Measurements from ENCODE around the gene NRXN2.

NRXN2 gene

DNA sequence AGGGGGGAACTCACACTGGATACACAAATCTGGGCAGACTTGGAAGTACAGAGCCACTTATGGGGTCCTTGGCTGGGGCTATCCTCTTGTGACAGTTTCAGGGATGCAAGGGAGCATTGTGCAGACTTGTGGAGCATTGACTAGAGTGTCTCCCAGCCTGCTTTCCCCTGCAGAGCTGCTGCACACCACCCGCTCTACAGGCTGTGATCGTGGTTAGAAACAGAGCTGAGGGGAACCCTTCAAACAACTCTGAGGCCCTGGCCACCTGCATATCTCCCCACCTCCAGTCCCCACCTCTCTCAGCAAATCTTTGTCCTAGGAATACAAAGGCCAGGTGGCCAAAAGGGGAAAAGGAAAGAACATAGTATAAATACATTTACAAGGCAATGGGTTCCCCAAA, 64.7 kb downstream of the NRXN2 start:
- Mint-ChIP-seq H3K27me3 (ENCODE audit: low read depth) (no peaks in the 10 kb centered on the region), H3K9me3 (no peaks in the 10 kb centered on the region), H3K27ac (no peak overlapping the region), H3K36me3 (ENCODE audit: low read depth) (no peaks in the 10 kb centered on the region), H3K4me1 (ENCODE audit: low read depth) (peaks cover 2% of the 10 kb centered on the region), H3K4me3 (no peak overlapping the region)

DNA sequence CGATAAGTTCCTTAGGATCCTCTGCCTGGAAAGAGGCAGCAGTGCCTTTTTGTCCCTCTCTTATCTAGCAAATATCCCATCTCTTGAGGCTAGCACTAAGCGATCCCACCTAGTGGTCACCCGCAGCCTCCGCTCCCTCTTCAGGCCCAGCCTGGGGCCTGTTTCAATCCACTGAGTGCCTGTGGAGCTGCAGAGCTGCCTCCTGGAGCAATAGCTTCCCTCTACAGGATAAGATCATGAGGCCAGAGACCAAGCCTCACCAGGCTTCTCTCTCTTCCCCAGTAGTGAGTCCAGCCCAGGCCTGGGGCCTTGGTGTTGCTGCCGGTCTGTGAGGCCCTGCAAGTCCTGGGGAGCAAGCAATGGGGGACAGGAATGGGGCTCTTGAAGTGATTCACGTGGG, 66.1 kb downstream of the NRXN2 start:
- Mint-ChIP-seq H3K4me3 (no peak overlapping the region), H3K4me1 (ENCODE audit: low read depth) (peaks cover 2% of the 10 kb centered on the region), H3K27ac (no peak overlapping the region), H3K36me3 (ENCODE audit: low read depth) (no peaks in the 10 kb centered on the region), H3K27me3 (ENCODE audit: low read depth) (peaks cover 3% of the 10 kb centered on the region), H3K9me3 (no peaks in the 10 kb centered on the region)

DNA sequence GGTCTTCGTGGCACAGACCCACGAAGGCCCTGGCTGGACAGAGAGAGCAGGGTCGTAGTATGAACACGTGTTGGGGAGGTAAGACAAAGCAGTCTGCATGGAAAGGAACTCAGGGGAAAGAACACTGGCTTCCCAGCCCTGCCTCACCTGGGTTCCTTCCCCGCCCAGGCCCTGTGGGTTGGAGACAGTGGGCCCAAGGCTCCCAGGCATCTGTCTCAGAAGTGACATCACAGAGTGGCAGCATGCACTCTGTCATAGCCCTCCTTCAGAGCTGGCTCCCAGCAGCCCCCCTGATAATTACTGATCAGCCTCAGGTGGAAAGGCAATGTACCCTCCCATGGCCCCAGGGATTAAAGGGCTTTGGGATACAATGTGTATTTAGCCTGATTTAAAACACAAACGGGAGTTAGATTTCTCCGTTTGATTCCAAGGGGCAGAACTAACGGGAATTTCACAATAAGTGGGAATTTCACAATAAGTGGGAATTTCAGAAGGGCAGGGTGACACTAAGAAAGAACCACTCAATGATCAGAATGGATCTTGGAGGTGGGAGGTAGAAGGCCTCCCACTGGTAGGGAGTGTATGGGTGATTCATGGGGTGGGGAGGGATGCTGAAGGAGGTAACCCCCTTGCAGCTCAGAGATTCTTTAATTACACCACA, 66.9 kb downstream of the NRXN2 start:
- H3K4me3 Mint-ChIP-seq = no peak overlapping the region
- H3K36me3 Mint-ChIP-seq (ENCODE audit: low read depth) = no peaks in the 10 kb centered on the region
- peaks cover 2% of the 10 kb centered on the region for H3K4me1 Mint-ChIP-seq (ENCODE audit: low read depth)
- peaks cover 3% of the 10 kb centered on the region for H3K27me3 Mint-ChIP-seq (ENCODE audit: low read depth)
- no peaks in the 10 kb centered on the region for H3K9me3 Mint-ChIP-seq
- H3K27ac Mint-ChIP-seq = no peak overlapping the region

DNA sequence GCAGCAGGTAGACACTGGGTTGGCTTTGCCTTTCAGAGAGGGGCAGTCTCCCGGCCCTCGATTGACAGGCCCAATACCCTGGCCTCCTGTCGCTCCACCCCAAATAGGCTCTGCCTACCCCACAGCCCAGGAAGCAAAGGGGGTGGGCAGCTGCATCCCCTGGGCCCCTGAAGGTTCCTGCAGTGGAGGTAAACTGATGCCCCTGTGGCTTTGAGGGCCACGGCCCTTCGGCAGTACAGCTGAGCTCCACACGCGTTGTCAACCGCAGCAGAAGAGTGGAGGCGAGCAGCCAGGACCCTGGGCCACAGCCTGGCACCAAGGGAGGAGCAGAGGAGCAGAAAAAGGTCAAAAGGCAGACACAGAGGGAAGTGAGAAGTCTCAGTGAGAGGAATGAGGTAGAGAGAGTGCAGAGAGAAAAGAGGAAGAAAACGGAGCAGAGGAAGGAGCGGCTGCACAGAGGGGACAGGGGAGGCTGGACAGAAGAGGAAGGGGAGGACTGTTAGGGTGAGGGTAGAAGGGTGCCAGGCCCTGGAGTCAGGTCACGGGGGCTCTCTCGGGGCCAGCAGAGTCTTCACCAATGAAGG, 67.9 kb downstream of the NRXN2 start:
- no peak overlapping the region for H3K27ac Mint-ChIP-seq
- H3K27me3 Mint-ChIP-seq (ENCODE audit: low read depth) = peaks cover 3% of the 10 kb centered on the region
- no peak overlapping the region for H3K4me3 Mint-ChIP-seq
- no peaks in the 10 kb centered on the region for H3K36me3 Mint-ChIP-seq (ENCODE audit: low read depth)
- H3K9me3 Mint-ChIP-seq = no peaks in the 10 kb centered on the region
- H3K4me1 Mint-ChIP-seq (ENCODE audit: low read depth) = peaks cover 2% of the 10 kb centered on the region

DNA sequence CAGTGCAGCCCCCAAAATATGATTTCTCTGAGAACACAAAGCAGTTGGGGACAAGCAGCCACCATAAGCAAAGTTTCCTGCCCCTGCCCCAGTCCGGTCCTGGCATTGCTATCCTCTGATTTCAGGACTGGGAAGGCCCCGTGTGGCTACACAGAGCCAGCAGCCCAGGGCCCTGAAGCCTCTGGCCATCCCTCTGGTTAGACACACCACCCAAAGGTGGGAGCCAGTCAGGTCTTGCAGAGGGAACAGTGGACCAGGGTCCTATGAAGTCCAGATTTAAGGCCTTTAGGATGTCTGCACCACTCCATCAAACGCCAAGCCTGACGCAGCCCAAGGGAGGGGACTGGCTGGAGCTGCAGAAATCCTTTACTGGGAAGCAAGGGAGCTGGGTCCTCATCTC, 68.6 kb downstream of the NRXN2 start:
- Mint-ChIP-seq H3K4me3 (no peak overlapping the region), H3K36me3 (ENCODE audit: low read depth) (no peaks in the 10 kb centered on the region)

DNA sequence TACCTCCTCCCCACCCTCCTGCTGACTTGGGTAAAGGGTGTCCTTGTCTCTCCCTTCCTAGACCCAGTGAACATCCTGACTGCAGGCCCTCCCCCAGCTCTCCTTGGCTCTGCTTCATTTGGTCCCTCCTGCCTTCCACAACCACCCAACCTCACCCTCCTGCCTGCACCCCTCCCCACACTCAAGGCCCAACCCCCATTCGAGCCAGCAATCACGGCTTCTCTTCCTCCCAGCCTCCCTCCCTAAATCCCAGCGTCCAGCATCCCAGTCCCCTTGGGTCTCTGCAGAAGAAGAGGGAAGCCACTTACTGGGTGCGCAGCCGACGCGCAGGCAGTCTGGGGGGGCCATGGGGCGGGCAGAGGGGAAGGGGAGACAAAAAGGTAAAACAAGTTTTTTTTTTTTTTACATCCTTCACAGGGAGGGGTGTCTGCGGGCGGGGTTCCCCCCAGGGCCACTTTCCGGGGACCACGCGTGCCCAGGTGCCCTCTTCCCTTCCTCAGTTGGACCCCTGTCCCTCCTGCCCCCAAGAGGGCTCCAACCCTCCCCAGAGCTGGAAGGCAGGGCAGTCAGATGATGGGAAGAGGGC, 69.5 kb downstream of the NRXN2 start:
- no peaks in the 10 kb centered on the region for H3K36me3 Mint-ChIP-seq (ENCODE audit: low read depth)
- no peak overlapping the region for H3K4me3 Mint-ChIP-seq
- H3K27ac Mint-ChIP-seq = no peak overlapping the region
- no peaks in the 10 kb centered on the region for H3K9me3 Mint-ChIP-seq
- peaks cover 2% of the 10 kb centered on the region for H3K4me1 Mint-ChIP-seq (ENCODE audit: low read depth)
- H3K27me3 Mint-ChIP-seq (ENCODE audit: low read depth) = peaks cover 3% of the 10 kb centered on the region

More for the DNA sequence above, 68.6 kb downstream of the NRXN2 start:
- Mint-ChIP-seq H3K27me3 (ENCODE audit: low read depth) (peaks cover 3% of the 10 kb centered on the region), H3K27ac (no peak overlapping the region), H3K4me1 (ENCODE audit: low read depth) (peaks cover 2% of the 10 kb centered on the region), H3K9me3 (no peaks in the 10 kb centered on the region)

DNA sequence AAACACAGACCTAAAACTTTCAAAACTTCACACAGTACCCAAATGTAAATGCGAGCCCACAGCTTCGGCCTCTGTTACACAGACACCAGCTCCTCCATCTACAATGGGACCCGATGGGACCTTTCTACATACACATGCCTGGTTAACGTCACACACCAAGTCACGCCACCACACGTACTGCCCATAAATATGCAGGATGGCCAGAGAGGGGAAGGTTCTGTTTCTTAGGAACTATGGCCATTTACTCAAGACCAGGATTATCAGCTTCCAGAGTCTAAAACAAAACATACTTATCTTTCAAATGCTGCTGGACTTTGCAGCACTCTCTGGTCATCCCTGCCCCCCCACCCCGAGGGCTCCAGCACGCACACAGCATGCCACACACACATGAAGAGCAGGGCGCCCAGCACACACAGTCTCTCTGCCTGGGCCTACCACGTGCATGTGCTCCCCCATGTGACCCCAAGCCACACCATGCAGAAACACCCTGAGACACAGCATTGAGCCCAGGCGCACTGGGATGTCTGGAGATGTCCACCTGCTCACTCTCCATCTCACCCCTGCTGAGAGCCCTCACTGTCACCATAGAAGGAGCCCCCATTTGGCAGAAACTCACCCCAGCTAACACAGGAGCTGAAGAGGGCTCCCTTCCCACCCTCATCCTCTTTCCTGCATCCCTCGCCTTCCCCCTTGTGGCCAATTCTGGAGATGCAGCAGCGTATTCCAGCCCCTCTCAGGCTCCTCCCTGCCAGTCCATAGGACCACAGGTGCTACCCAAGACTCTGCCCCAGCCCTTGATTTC, 70.2 kb downstream of the NRXN2 start:
- H3K27ac Mint-ChIP-seq = no peak overlapping the region
- peaks cover 3% of the 10 kb centered on the region for H3K27me3 Mint-ChIP-seq (ENCODE audit: low read depth)
- H3K4me3 Mint-ChIP-seq = no peak overlapping the region
- no peaks in the 10 kb centered on the region for H3K36me3 Mint-ChIP-seq (ENCODE audit: low read depth)
- H3K9me3 Mint-ChIP-seq = no peaks in the 10 kb centered on the region
- H3K4me1 Mint-ChIP-seq (ENCODE audit: low read depth) = peaks cover 2% of the 10 kb centered on the region

DNA sequence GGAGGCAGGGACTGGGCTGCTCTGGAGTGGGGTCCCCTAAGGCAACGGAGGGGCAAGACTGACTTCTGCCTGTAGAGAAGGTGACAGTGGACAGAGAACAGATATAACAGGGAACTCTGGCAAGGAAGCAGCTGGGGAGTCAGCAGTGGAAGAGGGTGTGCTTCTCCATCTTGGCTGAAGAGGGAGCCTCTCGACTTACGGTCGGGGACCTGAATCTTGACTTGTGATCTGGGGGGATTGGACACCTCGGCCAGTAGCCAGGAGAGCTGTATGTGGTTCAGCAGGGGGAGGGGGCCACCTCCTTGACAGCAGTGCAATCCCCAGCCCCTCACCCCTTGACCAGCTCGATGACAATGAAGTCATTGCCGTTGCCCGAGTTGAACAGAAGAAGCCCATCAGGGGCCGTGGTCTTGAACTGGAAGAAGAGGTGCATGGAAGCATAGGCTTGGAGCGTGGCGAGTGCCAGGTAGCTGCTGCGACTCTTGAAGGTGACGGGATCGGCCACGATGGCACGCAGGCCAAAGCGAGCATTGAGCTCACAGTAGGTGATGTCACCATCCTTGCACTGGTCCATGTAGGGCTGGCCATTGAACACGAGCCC, 72.0 kb downstream of the NRXN2 start:
- H3K4me1 Mint-ChIP-seq (ENCODE audit: low read depth) = no peaks in the 10 kb centered on the region
- H3K4me3 Mint-ChIP-seq = no peak overlapping the region
- peaks cover 17% of the 10 kb centered on the region for H3K27me3 Mint-ChIP-seq (ENCODE audit: low read depth)
- no peaks in the 10 kb centered on the region for H3K36me3 Mint-ChIP-seq (ENCODE audit: low read depth)
- H3K9me3 Mint-ChIP-seq = no peaks in the 10 kb centered on the region
- H3K27ac Mint-ChIP-seq = no peak overlapping the region

DNA sequence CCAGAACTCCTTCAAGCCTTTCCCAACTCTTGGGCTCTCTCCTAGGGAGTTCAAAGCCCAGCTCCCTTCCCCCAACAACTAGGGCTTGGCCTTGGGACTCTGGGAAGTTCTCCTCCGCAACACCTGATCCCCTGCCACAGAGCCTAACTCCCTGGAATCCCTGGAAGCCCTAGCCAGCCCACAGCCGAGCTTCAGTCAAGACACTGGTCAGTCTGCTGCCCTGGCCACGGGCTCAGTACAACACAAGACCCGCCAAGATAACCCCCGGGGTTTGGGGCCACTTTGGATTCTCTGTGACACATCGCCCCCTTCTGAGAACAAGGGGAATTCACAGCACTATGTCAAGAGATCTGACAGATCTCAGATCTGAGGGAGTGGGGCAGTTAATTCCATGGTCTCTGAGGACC, 73.7 kb downstream of the NRXN2 start:
- Mint-ChIP-seq H3K36me3 (ENCODE audit: low read depth) (no peaks in the 10 kb centered on the region), H3K4me1 (ENCODE audit: low read depth) (no peaks in the 10 kb centered on the region), H3K27ac (no peak overlapping the region), H3K27me3 (ENCODE audit: low read depth) (peaks cover 35% of the 10 kb centered on the region), H3K9me3 (no peaks in the 10 kb centered on the region), H3K4me3 (no peak overlapping the region)

DNA sequence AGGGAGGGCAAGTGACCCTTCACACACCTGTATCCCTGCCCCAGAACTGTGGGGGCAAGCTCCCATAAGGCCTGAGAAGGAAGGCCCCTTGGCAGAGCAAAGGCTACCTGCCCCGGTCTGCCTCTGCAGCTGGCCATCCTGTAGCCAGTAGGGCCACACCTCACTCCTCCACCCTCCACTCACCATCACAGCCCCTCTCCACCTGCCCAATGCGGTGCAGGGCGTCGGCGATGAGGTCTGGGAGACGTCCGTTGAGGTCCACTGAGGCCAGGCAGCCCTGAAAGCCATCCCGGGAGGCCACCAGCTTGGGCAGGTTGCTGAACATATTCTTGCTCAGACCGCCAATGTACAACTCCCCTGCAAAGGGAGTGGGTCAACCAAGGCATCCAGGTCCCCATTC, 74.4 kb downstream of the NRXN2 start:
- H3K27me3 Mint-ChIP-seq (ENCODE audit: low read depth) = peaks cover 41% of the 10 kb centered on the region
- no peaks in the 10 kb centered on the region for H3K36me3 Mint-ChIP-seq (ENCODE audit: low read depth)
- no peak overlapping the region for H3K27ac Mint-ChIP-seq
- H3K9me3 Mint-ChIP-seq = no peaks in the 10 kb centered on the region
- no peaks in the 10 kb centered on the region for H3K4me1 Mint-ChIP-seq (ENCODE audit: low read depth)
- no peak overlapping the region for H3K4me3 Mint-ChIP-seq

DNA sequence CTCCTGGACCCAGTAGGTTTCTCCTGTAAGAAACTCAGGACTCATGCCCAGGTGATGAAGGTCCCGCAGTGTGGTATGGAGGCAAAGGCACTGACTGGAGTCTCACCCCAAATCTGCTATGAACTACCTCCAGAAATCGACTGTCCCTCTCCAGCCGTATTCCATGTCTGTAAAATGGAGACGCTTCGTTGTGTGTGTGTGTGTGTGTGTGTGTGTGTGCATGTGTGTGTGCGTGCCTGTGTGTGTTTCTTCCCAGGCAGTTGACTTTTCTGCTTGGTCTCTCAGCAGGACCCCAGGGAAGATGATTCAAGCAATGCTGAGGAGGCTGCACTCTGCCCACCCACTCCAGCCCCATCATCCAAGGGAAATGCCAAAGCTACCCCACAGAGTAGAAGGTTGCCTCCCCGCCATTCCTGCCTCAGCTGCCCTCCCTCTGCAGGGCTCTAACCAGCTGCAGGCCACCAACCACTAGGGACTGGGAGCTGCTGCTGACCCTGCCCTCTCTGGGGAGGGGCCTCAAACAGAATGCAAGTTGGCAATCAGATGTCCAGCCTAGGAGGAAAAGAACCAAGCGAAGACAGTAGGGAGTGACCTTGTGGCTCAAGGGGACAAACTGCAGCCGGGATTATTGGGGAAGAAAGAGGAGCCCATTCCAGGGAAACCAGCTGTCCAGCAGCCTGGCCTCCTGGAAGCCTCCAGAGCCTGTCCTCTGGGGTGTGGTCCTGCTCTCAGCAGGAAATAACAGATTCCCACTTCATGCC, 75.8 kb downstream of the NRXN2 start:
- H3K4me1 Mint-ChIP-seq (ENCODE audit: low read depth) = no peaks in the 10 kb centered on the region
- H3K27ac Mint-ChIP-seq = no peak overlapping the region
- H3K4me3 Mint-ChIP-seq = no peak overlapping the region
- no peaks in the 10 kb centered on the region for H3K9me3 Mint-ChIP-seq
- H3K36me3 Mint-ChIP-seq (ENCODE audit: low read depth) = no peaks in the 10 kb centered on the region
- peaks cover 40% of the 10 kb centered on the region for H3K27me3 Mint-ChIP-seq (ENCODE audit: low read depth)

DNA sequence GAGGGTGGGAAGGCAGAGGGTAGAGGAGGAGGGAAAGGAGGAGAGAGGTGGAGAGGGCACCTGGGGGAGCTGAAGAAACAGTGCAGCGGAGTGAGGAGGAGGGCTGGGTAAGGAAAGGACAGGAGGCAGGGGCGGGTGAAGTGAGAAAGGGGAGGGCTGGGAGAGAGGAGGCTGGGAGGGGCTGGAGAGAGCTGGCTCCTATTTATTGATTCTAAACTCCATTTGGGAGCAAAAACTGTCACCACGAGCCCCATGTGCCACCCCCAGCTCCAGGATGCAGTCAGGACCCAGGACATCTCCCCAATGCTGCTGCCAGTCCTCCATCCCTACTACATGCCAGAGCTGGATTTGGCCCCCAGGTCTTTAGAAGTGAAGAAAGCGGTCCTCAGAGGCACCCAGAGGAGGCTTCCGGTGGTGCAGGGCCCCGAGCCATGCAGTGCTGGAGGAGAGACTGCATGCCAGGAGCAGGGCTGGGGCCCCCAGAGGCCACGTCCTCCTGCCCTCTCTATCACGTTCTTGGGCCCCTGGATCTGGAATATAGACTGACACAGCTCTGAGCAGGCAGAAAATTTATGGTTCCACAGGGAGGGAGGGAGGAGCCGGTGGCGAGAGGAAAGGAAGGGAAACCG, 78.2 kb downstream of the NRXN2 start:
- Mint-ChIP-seq H3K9me3 (no peaks in the 10 kb centered on the region), H3K4me1 (ENCODE audit: low read depth) (no peaks in the 10 kb centered on the region), H3K4me3 (no peak overlapping the region), H3K36me3 (ENCODE audit: low read depth) (no peaks in the 10 kb centered on the region), H3K27ac (no peak overlapping the region), H3K27me3 (ENCODE audit: low read depth) (peaks cover 38% of the 10 kb centered on the region)

DNA sequence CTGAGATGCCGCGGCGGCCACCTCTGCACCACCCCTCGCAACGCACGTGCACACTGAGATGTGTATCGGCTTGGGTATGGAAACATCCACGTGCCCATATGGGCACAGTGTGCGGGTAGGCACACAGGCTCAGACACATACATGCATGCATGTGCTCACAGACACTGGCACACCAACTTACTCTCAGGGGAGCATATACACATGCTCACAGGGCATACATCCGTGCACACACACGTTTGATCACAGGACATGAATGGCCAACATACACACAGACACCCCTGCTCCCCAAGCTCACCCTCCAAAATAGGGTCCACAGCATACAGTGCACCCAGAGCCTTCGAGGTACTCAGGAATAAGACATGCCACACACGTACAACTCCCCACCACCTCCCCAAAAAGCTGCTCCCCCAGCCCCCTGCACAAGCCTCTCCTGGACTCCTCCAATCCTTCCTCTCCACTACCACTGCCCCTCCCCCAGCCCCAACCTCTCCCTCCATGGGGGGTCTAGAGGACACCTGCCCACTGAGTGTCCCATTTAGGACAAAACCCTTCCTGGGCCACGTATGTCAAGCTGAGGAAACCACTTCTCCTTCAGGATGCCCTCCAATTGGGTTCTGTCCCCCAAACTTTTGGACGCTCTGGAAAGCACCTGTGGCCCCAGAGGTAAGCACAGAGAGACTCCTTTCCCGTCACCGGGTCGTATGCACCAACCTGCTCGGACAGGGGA, 78.9 kb downstream of the NRXN2 start:
- no peaks in the 10 kb centered on the region for H3K36me3 Mint-ChIP-seq (ENCODE audit: low read depth)
- no peak overlapping the region for H3K4me3 Mint-ChIP-seq
- no peaks in the 10 kb centered on the region for H3K9me3 Mint-ChIP-seq
- H3K27me3 Mint-ChIP-seq (ENCODE audit: low read depth) = peaks cover 38% of the 10 kb centered on the region
- no peaks in the 10 kb centered on the region for H3K4me1 Mint-ChIP-seq (ENCODE audit: low read depth)
- H3K27ac Mint-ChIP-seq = no peak overlapping the region

All from T-helper 1 cell treated with Interleukin-12 subunit alpha and Interleukin-12 subunit beta and Interleukin-4 antibody, amounts not matched to agents 30 μg/mL and 1 μg/mL, for 36 hours (primary cell).